SK-N-SH (cell line): ENCODE results near the gene ZNF426.
"Not testable (repeated sequence)": the region's sequence is repeated elsewhere in the genome, so short reads cannot be mapped to it uniquely, and the experiment has no call there.

ENCODE experiments used
- ELF1 ChIP-seq: IDR thresholded peaks from 2 replicates; pipeline ENCODE4 v1.4.0; 2012
- EP300 ChIP-seq, 2 experiments: IDR thresholded peaks; 2 replicates each; pipeline versions ENCODE4 v1.4.0 to v1.6.1; 2012; ENCODE audit warnings: borderline replicate concordance in 1 of 2, low read depth in 1 of 2, low read length in 1 of 2
- EZH2phosphoT487 ChIP-seq: fragments of 200-600 bp; sonication (generic); IDR thresholded peaks from 2 replicates; pipeline ENCODE4 v1.6.1; 2017; ENCODE audit warnings: low read depth, mixed run types, mild to moderate bottlenecking, antibody characterized with exemption, moderate library complexity, borderline replicate concordance
- FOXJ3 ChIP-seq: sonication (generic); formaldehyde crosslinking; IDR thresholded peaks from 2 replicates; pipeline ENCODE4 v1.5.1; 2020; ENCODE audit warnings: mild to moderate bottlenecking, missing genetic modification reagents
- RFX5 ChIP-seq: IDR thresholded peaks from 2 replicates; pipeline ENCODE4 v1.6.1; 2012; ENCODE audit warnings: mild to moderate bottlenecking, improper control_type of control experiment, low read length
- RXRA ChIP-seq: IDR thresholded peaks from 2 replicates; pipeline ENCODE4 v1.4.0; 2012; ENCODE audit warnings: low read depth, mild to moderate bottlenecking, borderline replicate concordance
- SMC3 ChIP-seq: IDR thresholded peaks from 2 replicates; pipeline ENCODE4 v1.6.1; 2012; ENCODE audit warnings: low read depth, low read length, improper control_type of control experiment
- TF ChIP-seq, protein P1 (sequence below): fragments of 200-600 bp; sonication (generic); IDR thresholded peaks from 2 replicates; pipeline ENCODE4 v1.6.1; 2017; ENCODE audit warnings: antibody characterized with exemption, mild to moderate bottlenecking, moderate library complexity

DNA sequence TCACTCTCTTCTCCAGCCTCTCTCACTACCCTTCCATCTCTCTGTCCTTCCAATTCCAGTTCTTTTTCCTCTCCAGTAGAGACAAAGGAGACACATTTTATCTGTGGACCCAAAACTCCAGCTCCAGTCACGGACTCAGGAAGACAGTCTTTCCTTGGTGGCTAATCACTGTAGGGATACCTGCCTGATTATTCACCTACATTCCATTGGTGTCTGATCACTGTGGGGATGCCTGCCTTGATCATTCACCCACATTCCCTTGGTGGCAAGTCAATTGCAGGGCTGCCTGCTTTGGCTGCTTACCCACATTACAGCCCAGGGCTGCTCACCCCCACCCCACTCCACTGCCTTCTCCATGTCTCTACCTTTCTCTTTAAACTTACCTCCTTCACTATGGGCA is 1.5 kb upstream of the ZNF426 start:
- TF ChIP-seq, protein P1, sequence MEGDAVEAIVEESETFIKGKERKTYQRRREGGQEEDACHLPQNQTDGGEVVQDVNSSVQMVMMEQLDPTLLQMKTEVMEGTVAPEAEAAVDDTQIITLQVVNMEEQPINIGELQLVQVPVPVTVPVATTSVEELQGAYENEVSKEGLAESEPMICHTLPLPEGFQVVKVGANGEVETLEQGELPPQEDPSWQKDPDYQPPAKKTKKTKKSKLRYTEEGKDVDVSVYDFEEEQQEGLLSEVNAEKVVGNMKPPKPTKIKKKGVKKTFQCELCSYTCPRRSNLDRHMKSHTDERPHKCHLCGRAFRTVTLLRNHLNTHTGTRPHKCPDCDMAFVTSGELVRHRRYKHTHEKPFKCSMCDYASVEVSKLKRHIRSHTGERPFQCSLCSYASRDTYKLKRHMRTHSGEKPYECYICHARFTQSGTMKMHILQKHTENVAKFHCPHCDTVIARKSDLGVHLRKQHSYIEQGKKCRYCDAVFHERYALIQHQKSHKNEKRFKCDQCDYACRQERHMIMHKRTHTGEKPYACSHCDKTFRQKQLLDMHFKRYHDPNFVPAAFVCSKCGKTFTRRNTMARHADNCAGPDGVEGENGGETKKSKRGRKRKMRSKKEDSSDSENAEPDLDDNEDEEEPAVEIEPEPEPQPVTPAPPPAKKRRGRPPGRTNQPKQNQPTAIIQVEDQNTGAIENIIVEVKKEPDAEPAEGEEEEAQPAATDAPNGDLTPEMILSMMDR, result not testable (repeated sequence)
- TF ChIP-seq ELF1; RFX5; EP300 (IDR thresholded peaks at IDR 0.05; ENCODE audit: borderline replicate concordance in 1 of 2, low read depth in 1 of 2, low read length in 1 of 2); SMC3; RXRA; FOXJ3 (CRISPR knock-in tag); EZH2phosphoT487: not testable (repeated sequence)
